Measurements from ENCODE around the gene ST8SIA5. TPM values are rescaled to one million over a fixed set of nuclear protein-coding genes. Genes with fewer than 3 reads are reported as not detected.

ST8SIA5 gene
- total and polyA plus RNA-seq, 2 of the 4 experiments (the other 2 are of a cell fraction): 0.03 TPM; not detected in 1

DNA sequence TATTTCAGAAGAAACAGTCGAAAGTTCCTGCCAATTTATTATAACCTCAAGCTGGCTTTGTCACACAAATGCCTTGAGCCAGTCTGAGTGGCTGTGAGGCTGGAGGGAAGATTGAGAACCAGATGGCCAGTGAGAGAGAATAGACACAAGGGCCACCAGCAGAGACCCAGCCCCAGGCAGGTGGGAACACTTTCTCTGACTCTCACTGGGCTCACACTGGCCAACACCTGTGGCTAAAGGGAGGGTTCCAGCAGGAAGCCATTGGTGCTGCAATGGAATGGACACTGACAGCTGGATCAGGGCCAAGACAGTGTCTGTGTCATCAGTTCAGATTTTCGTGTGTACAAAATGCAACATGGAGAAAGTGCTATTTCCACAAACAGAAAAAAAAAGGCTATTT is 129.7 kb downstream of the ST8SIA5 start:
- Histone ChIP-seq H3K9ac (ENCODE audit: low read depth, low read length) (no peak overlapping the region), H2BK15ac (ENCODE audit: low read depth, low read length) (no peak overlapping the region), H4K91ac (ENCODE audit: insufficient read depth, low read depth, low read length) (no peak overlapping the region), H3K36me3 (ENCODE audit: control insufficient read depth, insufficient read depth, low read length) (no peaks in the 10 kb centered on the region), H3K4ac (ENCODE audit: low read depth, low read length) (no peak overlapping the region), H2AK5ac (ENCODE audit: low read depth, low read length) (no peak overlapping the region), H3K27me3 (ENCODE audit: control insufficient read depth, insufficient read depth, low read length) (no peaks in the 10 kb centered on the region), H3K4me1 (ENCODE audit: control insufficient read depth, insufficient read depth, low read length) (no peaks in the 10 kb centered on the region), H2AK9ac (replicated peaks; ENCODE audit: low read depth, low read length, poor library complexity) (no peak overlapping the region), H3K9me1 (ENCODE audit: insufficient read depth, low read length) (no peaks in the 10 kb centered on the region), H2BK120ac (ENCODE audit: low read depth, low read length) (no peak overlapping the region), H4K5ac (ENCODE audit: low read depth, low read length) (no peak overlapping the region), H3K23ac (ENCODE audit: low read depth, low read length) (no peak overlapping the region), H2BK20ac (ENCODE audit: low read depth, low read length) (no peak overlapping the region), H2BK5ac (ENCODE audit: low read depth, low read length, poor library complexity, severe bottlenecking) (no peak overlapping the region), H3K4me3 (ENCODE audit: insufficient read depth, low read depth, low read length) (no peak overlapping the region), H4K8ac (ENCODE audit: low read depth in 2 of 2, low read length in 2 of 2) (no peak overlapping the region), H4K20me1 (ENCODE audit: insufficient read depth, low read length) (no peaks in the 10 kb centered on the region), H3K9me3 (ENCODE audit: control insufficient read depth, insufficient read depth, low read length) (no peaks in the 10 kb centered on the region), H3K79me1 (ENCODE audit: low read depth in 1 of 2, low read length in 2 of 2) (no peaks in the 10 kb centered on the region), H3K4me2 (ENCODE audit: low read depth, low read length) (no peak overlapping the region), H2AFZ (replicated peaks; ENCODE audit: low read length, poor library complexity) (no peak overlapping the region), H3K14ac (replicated peaks; ENCODE audit: low read depth, low read length) (no peak overlapping the region), H3K56ac (ENCODE audit: extremely low read depth, insufficient read depth, low read length) (no peak overlapping the region), H3K18ac (ENCODE audit: low read depth, low read length) (no peak overlapping the region), H3K27ac (ENCODE audit: insufficient read depth, low read length) (no peak overlapping the region)
- no TSS peak for BruUV-seq (replicated peaks)
- ChIA-PET CTCF (no interaction called here), POLR2A (ENCODE audit: unreplicated experiment) (no interaction called here)
- DNase-seq (no peak), ATAC-seq (ENCODE audit: low read depth) (no peak)
- no CpG with 5 or more reads among the region's 2 CpGs for WGBS, 2 experiments (ENCODE audit: extremely low coverage in 2 of 2, insufficient read length in 1 of 2)
- TF ChIP-seq, protein P1, sequence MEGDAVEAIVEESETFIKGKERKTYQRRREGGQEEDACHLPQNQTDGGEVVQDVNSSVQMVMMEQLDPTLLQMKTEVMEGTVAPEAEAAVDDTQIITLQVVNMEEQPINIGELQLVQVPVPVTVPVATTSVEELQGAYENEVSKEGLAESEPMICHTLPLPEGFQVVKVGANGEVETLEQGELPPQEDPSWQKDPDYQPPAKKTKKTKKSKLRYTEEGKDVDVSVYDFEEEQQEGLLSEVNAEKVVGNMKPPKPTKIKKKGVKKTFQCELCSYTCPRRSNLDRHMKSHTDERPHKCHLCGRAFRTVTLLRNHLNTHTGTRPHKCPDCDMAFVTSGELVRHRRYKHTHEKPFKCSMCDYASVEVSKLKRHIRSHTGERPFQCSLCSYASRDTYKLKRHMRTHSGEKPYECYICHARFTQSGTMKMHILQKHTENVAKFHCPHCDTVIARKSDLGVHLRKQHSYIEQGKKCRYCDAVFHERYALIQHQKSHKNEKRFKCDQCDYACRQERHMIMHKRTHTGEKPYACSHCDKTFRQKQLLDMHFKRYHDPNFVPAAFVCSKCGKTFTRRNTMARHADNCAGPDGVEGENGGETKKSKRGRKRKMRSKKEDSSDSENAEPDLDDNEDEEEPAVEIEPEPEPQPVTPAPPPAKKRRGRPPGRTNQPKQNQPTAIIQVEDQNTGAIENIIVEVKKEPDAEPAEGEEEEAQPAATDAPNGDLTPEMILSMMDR (conservative IDR thresholded peaks at IDR 0.05; ENCODE audit: low read depth, low read length): no peak
- TF ChIP-seq, protein P2, sequence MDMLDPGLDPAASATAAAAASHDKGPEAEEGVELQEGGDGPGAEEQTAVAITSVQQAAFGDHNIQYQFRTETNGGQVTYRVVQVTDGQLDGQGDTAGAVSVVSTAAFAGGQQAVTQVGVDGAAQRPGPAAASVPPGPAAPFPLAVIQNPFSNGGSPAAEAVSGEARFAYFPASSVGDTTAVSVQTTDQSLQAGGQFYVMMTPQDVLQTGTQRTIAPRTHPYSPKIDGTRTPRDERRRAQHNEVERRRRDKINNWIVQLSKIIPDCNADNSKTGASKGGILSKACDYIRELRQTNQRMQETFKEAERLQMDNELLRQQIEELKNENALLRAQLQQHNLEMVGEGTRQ (IDR thresholded peaks at IDR 0.05; ENCODE audit: low read depth, low read length): no peak
- TF ChIP-seq MXI1 (IDR thresholded peaks at IDR 0.05; ENCODE audit: borderline replicate concordance, low read depth, low read length): no peak
- TF ChIP-seq SMC3 (IDR thresholded peaks at IDR 0.05; ENCODE audit: low read depth, low read length): no peak
- TF ChIP-seq MAZ (IDR thresholded peaks at IDR 0.05; ENCODE audit: borderline replicate concordance, low read depth, low read length): no peak
- TF ChIP-seq MAFK (IDR thresholded peaks at IDR 0.05; ENCODE audit: low read depth, low read length): no peak
- TF ChIP-seq RAD21 (IDR thresholded peaks at IDR 0.05; ENCODE audit: low read length): no peak
- TF ChIP-seq RFX5 (IDR thresholded peaks at IDR 0.05; ENCODE audit: low read depth, low read length): no peak
- no peak for TF ChIP-seq NFE2L2 (IDR thresholded peaks at IDR 0.05; ENCODE audit: low read depth, low read length)
- no peak for TF ChIP-seq POLR2A (IDR thresholded peaks at IDR 0.05; ENCODE audit: low read depth, low read length)
- TF ChIP-seq CHD1 (IDR thresholded peaks at IDR 0.05; ENCODE audit: low read depth, low read length): no peak
- no peak for TF ChIP-seq FOS (IDR thresholded peaks at IDR 0.05; ENCODE audit: low read depth, low read length)
- no peak for TF ChIP-seq RCOR1 (IDR thresholded peaks at IDR 0.05; ENCODE audit: insufficient replicate concordance, low read length)
- dilution Hi-C loops (cut with HindIII; ENCODE audit: low sequenced_read_pairs, unreplicated experiment) (no loop called here), in situ Hi-C loops (cut with MboI; ENCODE audit: low sequenced_read_pairs) (no loop called here), intact Hi-C loops (cut with micrococcal nuclease) (no loop called here)
